Measurements from ENCODE around the gene DNAAF5.
"Not testable (repeated sequence)": the region's sequence is repeated elsewhere in the genome, so short reads cannot be mapped to it uniquely, and the experiment has no call there.

Gene DNAAF5

GRCh38 chr7:747186-747585 lies 20.7 kb downstream of the DNAAF5 start:
- H3K4me3 ChIP-seq (ENCODE audit: low read length), result no peak overlapping the region
- no peak for TF ChIP-seq CTCF (IDR thresholded peaks at IDR 0.05; ENCODE audit: insufficient read depth, low read depth, low read length, missing control alignments)
- DNase-seq (ENCODE audit: low read depth), result no peak

DNA sequence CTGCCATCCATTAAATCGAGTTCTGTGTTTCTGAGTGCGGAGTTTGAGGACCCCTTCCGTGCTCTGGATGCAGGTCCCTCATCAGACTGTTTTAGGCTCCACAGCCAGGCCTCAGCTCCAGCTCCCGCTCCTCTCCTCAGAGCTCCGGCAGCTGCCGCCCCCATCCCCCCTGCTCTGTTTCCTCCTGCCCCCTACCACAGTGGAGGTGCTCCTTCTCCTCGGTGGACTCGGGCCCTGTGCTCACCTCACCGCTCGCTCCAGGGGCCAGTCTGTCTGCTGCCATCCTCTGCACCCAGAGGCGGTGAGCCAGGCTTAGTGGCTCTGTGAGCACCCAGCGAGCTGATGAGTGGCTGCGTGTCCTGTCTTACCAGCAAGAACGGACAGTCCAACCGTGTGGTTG lies 21.9 kb downstream of the DNAAF5 start:
- no peak overlapping the region for H3K4me3 ChIP-seq (ENCODE audit: low read length)
- DNase-seq (ENCODE audit: low read depth), result no peak
- TF ChIP-seq CTCF (IDR thresholded peaks at IDR 0.05; ENCODE audit: insufficient read depth, low read depth, low read length, missing control alignments), result no peak

- H3K4me3 ChIP-seq (ENCODE audit: low read length), result no peak overlapping the region
- no peak for DNase-seq (ENCODE audit: low read depth)
- TF ChIP-seq CTCF (IDR thresholded peaks at IDR 0.05; ENCODE audit: insufficient read depth, low read depth, low read length, missing control alignments), result no peak
Measured at GRCh38 chr7:749140-749551, 22.6 kb downstream of the DNAAF5 start.

DNA sequence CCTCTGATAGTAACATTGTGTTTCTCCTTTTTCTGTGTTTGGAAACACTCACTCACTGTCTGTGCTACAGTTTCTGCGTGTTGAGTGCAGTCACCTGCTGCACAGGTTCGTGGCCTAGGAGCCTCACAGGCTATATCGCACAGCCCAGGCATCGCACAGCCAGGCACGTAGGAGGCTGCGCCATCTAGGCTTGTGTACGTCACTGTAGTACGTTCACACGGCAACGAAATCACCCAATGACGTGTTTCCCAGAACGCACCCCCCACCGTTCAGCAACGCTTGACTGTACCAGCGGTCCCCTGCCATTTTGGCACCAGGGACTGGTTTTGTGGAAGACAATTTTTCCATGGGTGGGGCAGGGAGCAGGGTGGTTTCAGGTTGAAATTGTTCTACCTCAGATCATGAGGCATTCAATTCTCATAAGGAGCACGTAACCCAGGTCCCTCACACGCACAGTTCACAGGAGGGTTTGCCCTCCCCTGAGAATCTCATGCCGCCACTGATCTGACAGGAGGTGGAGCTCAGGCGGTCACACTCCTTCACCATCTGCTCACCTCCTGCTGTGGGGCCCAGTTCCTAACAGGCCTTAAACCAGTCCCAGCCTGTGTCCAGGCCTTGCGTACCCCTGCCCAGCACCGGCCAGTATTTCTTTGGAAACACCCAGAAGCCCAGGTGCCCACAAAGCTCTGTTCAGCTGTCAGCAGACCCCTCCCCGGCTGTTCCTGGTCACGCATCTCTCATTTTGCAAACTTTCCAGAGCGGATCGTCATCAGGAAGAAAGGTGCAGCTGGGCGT lies 23.8 kb downstream of the DNAAF5 start:
- TF ChIP-seq CTCF (IDR thresholded peaks at IDR 0.05; ENCODE audit: insufficient read depth, low read depth, low read length, missing control alignments), result no peak
- H3K4me3 ChIP-seq (ENCODE audit: low read length), result no peak overlapping the region
- no peak for DNase-seq (ENCODE audit: low read depth)

DNA sequence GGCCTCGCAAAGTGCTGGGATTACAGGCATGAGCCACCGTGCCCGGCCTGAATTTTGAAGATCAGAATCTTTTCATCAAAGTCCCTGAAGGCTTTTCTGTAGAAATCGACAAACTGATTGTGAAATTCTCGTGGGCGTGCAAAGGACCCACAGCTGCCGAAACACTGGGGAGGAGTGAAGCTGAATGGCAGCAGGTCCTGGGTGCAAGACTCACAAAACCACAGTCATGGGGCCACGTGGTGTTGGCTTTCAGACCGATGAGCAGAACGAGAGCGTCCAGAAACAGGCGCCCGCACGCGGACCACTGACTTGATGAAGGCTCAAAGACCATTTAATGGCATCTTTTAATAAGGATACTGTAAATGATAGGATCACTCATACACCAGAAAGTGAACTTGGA lies 25.3 kb downstream of the DNAAF5 start:
- no peak overlapping the region for H3K4me3 ChIP-seq (ENCODE audit: low read length)
- TF ChIP-seq CTCF (IDR thresholded peaks at IDR 0.05; ENCODE audit: insufficient read depth, low read depth, low read length, missing control alignments), result no peak
- no peak for DNase-seq (ENCODE audit: low read depth)

DNA sequence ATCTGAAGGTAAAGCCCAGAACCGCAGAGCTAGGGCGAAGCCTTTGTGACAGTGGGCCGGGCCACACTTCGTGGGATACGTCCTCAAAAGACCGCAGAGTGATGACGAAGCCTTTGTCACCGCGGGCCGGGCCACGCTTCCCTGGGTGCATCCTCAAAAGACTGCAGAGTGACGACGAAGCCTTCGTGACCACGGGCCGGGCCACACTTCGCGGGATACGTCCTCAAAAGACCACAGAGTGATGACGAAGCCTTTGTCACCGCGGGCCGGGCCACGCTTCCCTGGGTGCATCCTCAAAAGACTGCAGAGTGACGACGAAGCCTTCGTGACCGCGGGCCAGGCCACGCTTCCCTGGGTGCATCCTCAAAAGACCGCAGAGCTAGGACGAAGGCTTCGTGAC lies 25.8 kb downstream of the DNAAF5 start:
- DNase-seq (ENCODE audit: low read depth); H3K4me3 ChIP-seq (ENCODE audit: low read length): not testable (repeated sequence)

- no peak for TF ChIP-seq CTCF (IDR thresholded peaks at IDR 0.05; ENCODE audit: insufficient read depth, low read depth, low read length, missing control alignments)
- no peak for DNase-seq (ENCODE audit: low read depth)
- no peak overlapping the region for H3K4me3 ChIP-seq (ENCODE audit: low read length)
Measured at GRCh38 chr7:753190-753589, 26.7 kb downstream of the DNAAF5 start.

Measured in epithelial cell of esophagus (primary cell).